Thoracic aorta (tissue), 2 donors: ENCODE results near the gene OR51G1. TPM values are rescaled to one million over a fixed set of nuclear protein-coding genes. Genes with fewer than 3 reads are reported as not detected.

Source experiments
- ATAC-seq: fragments of 150-250 bp; one replicate; pipeline ENCODE4 v1.8.0; 2017; ENCODE audit warnings: low read depth; ENCODE audit not compliant: insufficient number of reproducible peaks, low FRiP score
- DNase-seq: peaks from one replicate; pipeline ENCODE4 v3.0.0-alpha.2; 2020; ENCODE audit warnings: low spot score
- H3K27ac ChIP-seq, 2 donors: fragments of 200-600 bp; sonication (generic); 1 replicate in 1 of 2; 2 replicates in 1 of 2; pipeline ENCODE4 v1.5.1; 2016; ENCODE audit warnings: mild to moderate bottlenecking in 2 of 2, moderate library complexity in 2 of 2
- H3K27me3 ChIP-seq: fragments of 200-600 bp; sonication (generic); replicated peaks from 2 replicates; pipeline ENCODE4 v1.6.0; 2016; ENCODE audit warnings: mild to moderate bottlenecking; ENCODE audit not compliant: insufficient read depth
- H3K36me3 ChIP-seq: fragments of 200-600 bp; sonication (generic); one replicate; pipeline ENCODE4 v1.5.1; 2016
- H3K4me1 ChIP-seq, 2 donors: fragments of 200-600 bp; sonication (generic); 1 replicate in 1 of 2; 2 replicates in 1 of 2; pipeline versions ENCODE4 v1.5.1 to v1.6.0; 2016; ENCODE audit warnings: low read depth in 2 of 2, mild to moderate bottlenecking in 1 of 2; ENCODE audit not compliant: control insufficient read depth in 1 of 2
- H3K4me3 ChIP-seq: fragments of 200-600 bp; sonication (generic); 2 replicates; pipeline ENCODE4 v1.5.1; 2016; ENCODE audit warnings: mild to moderate bottlenecking
- H3K9me3 ChIP-seq: fragments of 200-600 bp; sonication (generic); 2 replicates; pipeline ENCODE4 v1.5.1; 2016
- CTCF ChIP-seq: fragments of 200-600 bp; sonication (generic); IDR thresholded peaks from one replicate; pipeline ENCODE4 v1.5.1; 2019; ENCODE audit warnings: antibody characterized with exemption
- total RNA-seq, 2 donors: library from RNA; depleted of rRNA; stranded (reverse); fragments of >200 nt; gene quantifications; one replicate each; pipeline versions ENCODE4 v1.1.0 to v1.2.3, GENCODE V29; 2016

The OR51G1 gene
- total RNA-seq, 2 donors from 2014 or later = not detected

- no peak for TF ChIP-seq CTCF
- Histone ChIP-seq H3K9me3 (no peaks in the 10 kb centered on the region), H3K4me3 (no peak overlapping the region), H3K27ac (no peak overlapping the region), H3K4me1 (no peaks in the 10 kb centered on the region), H3K36me3 (no peaks in the 10 kb centered on the region), H3K27me3 (no peaks in the 10 kb centered on the region)
- no peak for DNase-seq
- ATAC-seq = no peak
Measured at GRCh38 chr11:4936745-4937144, 12.6 kb upstream of the OR51G1 start.

- Histone ChIP-seq H3K9me3 (no peaks in the 10 kb centered on the region), H3K27ac (no peak overlapping the region), H3K27me3 (no peaks in the 10 kb centered on the region), H3K4me3 (no peak overlapping the region), H3K4me1 (no peaks in the 10 kb centered on the region), H3K36me3 (no peaks in the 10 kb centered on the region)
- no peak for TF ChIP-seq CTCF
- DNase-seq (no peak), ATAC-seq (no peak)
Measured at GRCh38 chr11:4932751-4933150, 8.6 kb upstream of the OR51G1 start.

- TF ChIP-seq CTCF = no peak
- no peaks in the 10 kb centered on the region for H3K27me3 ChIP-seq
Measured at GRCh38 chr11:4926608-4927007, 2.5 kb upstream of the OR51G1 start.

GRCh38 chr11:4922304-4922703 is 1.8 kb downstream of the OR51G1 start:
- no peaks in the 10 kb centered on the region for H3K4me1 ChIP-seq
- TF ChIP-seq CTCF = no peak
- H3K4me3 ChIP-seq = no peak overlapping the region
- H3K9me3 ChIP-seq = no peaks in the 10 kb centered on the region
- no peak for DNase-seq
- H3K27me3 ChIP-seq = no peaks in the 10 kb centered on the region
- no peaks in the 10 kb centered on the region for H3K36me3 ChIP-seq
- no peak overlapping the region for H3K27ac ChIP-seq
- no peak for ATAC-seq

More at GRCh38 chr11:4926608-4927007, 2.5 kb upstream of the OR51G1 start:
- H3K27ac ChIP-seq = no peak overlapping the region
- ATAC-seq (no peak), DNase-seq (no peak)
- H3K9me3 ChIP-seq = no peaks in the 10 kb centered on the region
- H3K36me3 ChIP-seq = no peaks in the 10 kb centered on the region
- H3K4me3 ChIP-seq = no peak overlapping the region
- H3K4me1 ChIP-seq = no peaks in the 10 kb centered on the region

GRCh38 chr11:4921796-4922195 is 2.3 kb downstream of the OR51G1 start:
- no peak for DNase-seq
- Histone ChIP-seq H3K36me3 (no peaks in the 10 kb centered on the region), H3K4me1 (no peaks in the 10 kb centered on the region), H3K27ac (no peak overlapping the region), H3K4me3 (no peak overlapping the region), H3K9me3 (no peaks in the 10 kb centered on the region), H3K27me3 (no peaks in the 10 kb centered on the region)
- no peak for ATAC-seq
- TF ChIP-seq CTCF = no peak
